PC-3 (cell line): ENCODE results near the gene ANKS1B. TPM values are rescaled to one million over a fixed set of nuclear protein-coding genes. Genes with fewer than 3 reads are reported as not detected.

Source experiments
- ATAC-seq: fragments of 200-7000 bp; cut with Tn5 transposase; 2 replicates; pipeline ENCODE4 v1.9.1; 2020; ENCODE audit warnings: mild to moderate bottlenecking, moderate library complexity
- BruUV-seq: library from RNA; stranded (reverse); fragments of 400-500 nt; replicated peaks from 2 replicates; lab custom pipeline; 2021; lab: Mats Ljungman, UMichigan
- CTCF ChIA-PET: fragments of 300-600 bp; sonication (Branson Sonifier 250); formaldehyde crosslinking; loops from one replicate; lab custom pipeline; 2022; ENCODE audit warnings: antibody characterized with exemption; lab: Charles Lee
- POLR2A ChIA-PET: fragments of 300-600 bp; sonication (Branson Sonifier 250); formaldehyde crosslinking; loops from one replicate; lab custom pipeline; 2022; ENCODE audit warnings: antibody characterized with exemption; ENCODE audit not compliant: unreplicated experiment; lab: Charles Lee
- DNase-seq: peaks from one replicate; pipeline ENCODE4 v3.0.0-alpha.2; 2015
- H2AFZ ChIP-seq: fragments of 300-600 bp; sonication (generic); 2 replicates; pipeline ENCODE4 v1.6.0; 2016; ENCODE audit warnings: antibody characterized with exemption, low read length
- H3F3A ChIP-seq: fragments of 300-600 bp; sonication (generic); one replicate; pipeline ENCODE4 v1.6.0; 2017; ENCODE audit warnings: antibody characterized with exemption, low read length, control low read depth, mild to moderate bottlenecking; ENCODE audit not compliant: unreplicated experiment
- H3K27ac ChIP-seq: fragments of 300-600 bp; sonication (generic); 2 replicates; pipeline ENCODE4 v1.5.1; 2016; ENCODE audit warnings: mild to moderate bottlenecking, low read length
- H3K27me3 ChIP-seq: fragments of 300-600 bp; sonication (generic); 2 replicates; pipeline ENCODE4 v1.6.1; 2016; ENCODE audit warnings: low read length, mixed read lengths
- H3K36me3 ChIP-seq: fragments of 300-600 bp; sonication (generic); 2 replicates; pipeline ENCODE4 v1.6.1; 2016; ENCODE audit warnings: low read depth, mixed run types, low read length, mixed read lengths
- H3K4me1 ChIP-seq: fragments of 300-600 bp; sonication (generic); 2 replicates; pipeline ENCODE4 v1.5.1; 2016; ENCODE audit warnings: low read length; ENCODE audit not compliant: insufficient read depth
- H3K4me2 ChIP-seq: fragments of 300-600 bp; sonication (generic); 2 replicates; pipeline ENCODE4 v1.6.0; 2016; ENCODE audit warnings: low read length
- H3K4me3 ChIP-seq: fragments of 300-600 bp; sonication (generic); 2 replicates; pipeline ENCODE4 v1.5.1; 2016; ENCODE audit warnings: mild to moderate bottlenecking, low read length, mixed read lengths
- H3K79me2 ChIP-seq: fragments of 300-600 bp; sonication (generic); 2 replicates; pipeline ENCODE4 v1.6.1; 2017; ENCODE audit warnings: low read length, mixed read lengths
- H3K9ac ChIP-seq: fragments of 300-600 bp; sonication (generic); 2 replicates; pipeline ENCODE4 v1.6.0; 2016; ENCODE audit warnings: mild to moderate bottlenecking, low read length
- H3K9me2 ChIP-seq: fragments of 300-600 bp; sonication (generic); replicated peaks from 2 replicates; pipeline ENCODE4 v1.6.1; 2016; ENCODE audit warnings: mixed run types, low read length, mixed read lengths
- H3K9me3 ChIP-seq: fragments of 300-600 bp; sonication (generic); 2 replicates; pipeline ENCODE4 v1.6.1; 2016; ENCODE audit warnings: low read length, mixed read lengths
- H4K20me1 ChIP-seq: fragments of 300-600 bp; sonication (generic); 2 replicates; pipeline ENCODE4 v1.6.1; 2016; ENCODE audit warnings: low read length, mixed read lengths
- EZH2 ChIP-seq: fragments of 300-600 bp; sonication (generic); IDR thresholded peaks from one replicate; pipeline ENCODE4 v1.6.1; 2017; ENCODE audit warnings: antibody characterized with exemption, mild to moderate bottlenecking, low read length; ENCODE audit not compliant: unreplicated experiment
- EZH2phosphoT487 ChIP-seq: fragments of 300-600 bp; sonication (generic); IDR thresholded peaks from 2 replicates; pipeline ENCODE4 v1.6.1; 2018; ENCODE audit warnings: mild to moderate bottlenecking, antibody characterized with exemption, low read length, borderline replicate concordance
- intact Hi-C: fragments of 100-400 bp; cut with micrococcal nuclease; formaldehyde crosslinking; loops from 2 replicates; pipeline ENCODE4 v1.9.0; 2023
- total RNA-seq: library from RNA; depleted of rRNA; stranded (reverse); fragments of >200 nt; gene quantifications from 2 replicates; pipeline ENCODE4 v1.2.3, GENCODE V29; 2014
- TF ChIP-seq, protein P1 (sequence below): fragments of 300-600 bp; sonication (generic); conservative IDR thresholded peaks from 2 replicates; pipeline ENCODE4 v1.5.1; 2017; ENCODE audit warnings: antibody characterized with exemption, low read depth, mild to moderate bottlenecking, low read length

The ANKS1B gene
- total RNA-seq, 1 experiment from 2014 or later = 0.07 TPM

DNA sequence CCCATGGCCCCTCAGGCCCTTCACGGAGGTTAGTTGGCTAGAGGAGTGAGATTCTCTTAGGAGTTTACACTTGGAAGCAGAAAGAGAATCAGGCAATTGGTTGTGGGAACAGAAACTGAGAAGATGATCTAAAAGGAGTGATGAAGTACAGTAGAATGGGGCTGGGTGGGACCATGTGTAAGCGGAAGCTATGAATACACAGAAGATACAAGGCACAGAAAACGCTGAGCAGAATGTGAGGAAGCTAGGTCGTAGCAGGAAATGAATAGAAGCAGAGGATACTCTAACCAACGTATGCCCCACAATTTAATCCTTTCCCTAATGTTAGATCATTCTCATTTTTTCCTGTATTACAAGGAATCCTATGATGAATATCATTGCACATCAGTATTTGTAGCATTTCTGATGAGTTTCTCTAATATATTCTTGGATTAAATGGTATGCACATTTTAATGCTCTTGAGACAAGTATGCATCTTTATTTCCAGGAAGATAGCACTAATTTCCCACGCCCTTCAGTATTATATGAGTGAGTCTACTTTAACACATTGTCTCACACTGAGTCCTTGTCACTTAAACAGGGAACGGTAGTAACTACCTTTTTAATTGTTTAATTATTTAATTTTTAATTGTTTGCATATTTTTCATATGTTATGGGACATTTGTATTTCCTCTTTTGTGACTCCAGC is 1066.4 kb downstream of the ANKS1B start:
- no peak overlapping the region for H3K27ac ChIP-seq
- no peaks in the 10 kb centered on the region for H3K36me3 ChIP-seq
- ChIA-PET CTCF (no interaction called here), POLR2A (no interaction called here)
- H3K4me2 ChIP-seq = no peak overlapping the region
- no peaks in the 10 kb centered on the region for H4K20me1 ChIP-seq
- no peaks in the 10 kb centered on the region for H3K9me3 ChIP-seq
- BruUV-seq = no TSS peak
- H3K79me2 ChIP-seq = no peaks in the 10 kb centered on the region
- TF ChIP-seq EZH2 = no peak
- TF ChIP-seq, protein P1, sequence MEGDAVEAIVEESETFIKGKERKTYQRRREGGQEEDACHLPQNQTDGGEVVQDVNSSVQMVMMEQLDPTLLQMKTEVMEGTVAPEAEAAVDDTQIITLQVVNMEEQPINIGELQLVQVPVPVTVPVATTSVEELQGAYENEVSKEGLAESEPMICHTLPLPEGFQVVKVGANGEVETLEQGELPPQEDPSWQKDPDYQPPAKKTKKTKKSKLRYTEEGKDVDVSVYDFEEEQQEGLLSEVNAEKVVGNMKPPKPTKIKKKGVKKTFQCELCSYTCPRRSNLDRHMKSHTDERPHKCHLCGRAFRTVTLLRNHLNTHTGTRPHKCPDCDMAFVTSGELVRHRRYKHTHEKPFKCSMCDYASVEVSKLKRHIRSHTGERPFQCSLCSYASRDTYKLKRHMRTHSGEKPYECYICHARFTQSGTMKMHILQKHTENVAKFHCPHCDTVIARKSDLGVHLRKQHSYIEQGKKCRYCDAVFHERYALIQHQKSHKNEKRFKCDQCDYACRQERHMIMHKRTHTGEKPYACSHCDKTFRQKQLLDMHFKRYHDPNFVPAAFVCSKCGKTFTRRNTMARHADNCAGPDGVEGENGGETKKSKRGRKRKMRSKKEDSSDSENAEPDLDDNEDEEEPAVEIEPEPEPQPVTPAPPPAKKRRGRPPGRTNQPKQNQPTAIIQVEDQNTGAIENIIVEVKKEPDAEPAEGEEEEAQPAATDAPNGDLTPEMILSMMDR = no peak
- no peak for TF ChIP-seq EZH2phosphoT487
- no peak for ATAC-seq
- H3K4me1 ChIP-seq = peaks cover 9% of the 10 kb centered on the region; the same call in 1 of the 2 replicates
- H2AFZ ChIP-seq = no peak overlapping the region
- H3K9ac ChIP-seq = no peak overlapping the region
- H3K4me3 ChIP-seq = no peak overlapping the region
- H3F3A ChIP-seq = no peaks in the 10 kb centered on the region
- peaks cover 31% of the 10 kb centered on the region for H3K27me3 ChIP-seq
- intact Hi-C loops = no loop called here
- no peak for DNase-seq
- H3K9me2 ChIP-seq = no peaks in the 10 kb centered on the region

- no peaks in the 10 kb centered on the region for H3F3A ChIP-seq
- no peaks in the 10 kb centered on the region for H3K79me2 ChIP-seq
- CTCF ChIA-PET = interaction anchor here (0.5 kb wide), 1 partner anchor 55 kb away, joined by 3 read pairs; no protein-coding TSS in a partner anchor
- H2AFZ ChIP-seq = no peak overlapping the region
- no peak overlapping the region; the same call in 1 of the 2 replicates for H3K4me2 ChIP-seq
- peaks cover 9% of the 10 kb centered on the region; the same call in 1 of the 2 replicates for H3K4me1 ChIP-seq
- no peaks in the 10 kb centered on the region for H3K36me3 ChIP-seq
- ATAC-seq (peak; percentile 93), DNase-seq (peak; percentile 62)
- no peaks in the 10 kb centered on the region for H3K9me2 ChIP-seq
- no TSS peak for BruUV-seq
- TF ChIP-seq EZH2 (no peak), EZH2phosphoT487 (no peak)
- TF ChIP-seq, protein P1 = no peak
- no peak overlapping the region for H3K9ac ChIP-seq
- H3K4me3 ChIP-seq = no peak overlapping the region
- intact Hi-C loops = no loop called here
- POLR2A ChIA-PET = no interaction called here
- no peaks in the 10 kb centered on the region for H4K20me1 ChIP-seq
- H3K27ac ChIP-seq = no peak overlapping the region
- H3K9me3 ChIP-seq = no peaks in the 10 kb centered on the region
- peaks cover 30% of the 10 kb centered on the region; the same call in 1 of the 2 replicates for H3K27me3 ChIP-seq
Measured at GRCh38 chr12:98916106-98916505, 1068.6 kb downstream of the ANKS1B start.

DNA sequence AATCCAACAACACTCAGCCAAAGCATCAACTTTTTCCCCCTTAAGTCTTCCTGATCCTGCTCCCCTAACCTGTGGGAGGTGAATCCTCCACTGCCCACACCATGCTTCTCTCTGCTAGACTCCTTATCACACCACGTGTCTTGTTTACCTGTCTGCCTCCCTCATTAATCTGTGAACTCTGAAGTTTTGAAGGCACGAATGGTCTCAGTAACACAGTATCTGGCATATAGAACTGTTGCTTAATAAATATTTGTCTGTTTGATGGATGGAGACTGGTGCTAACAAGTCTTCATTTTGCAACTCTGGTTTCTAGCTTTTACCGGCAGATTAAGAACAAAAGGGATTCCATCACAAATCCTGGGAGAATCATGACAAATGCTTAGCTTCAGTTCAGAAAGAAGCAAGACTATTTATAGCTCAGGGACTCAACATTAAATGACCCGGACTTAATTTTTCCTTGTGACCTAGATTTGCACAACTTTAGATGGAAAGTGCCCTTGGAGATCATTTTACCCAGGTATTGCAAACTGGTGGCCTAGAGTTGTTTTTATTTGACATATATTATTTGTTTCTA is 1072.2 kb downstream of the ANKS1B start:
- Histone ChIP-seq H3K4me2 (no peak overlapping the region), H3K9me3 (no peaks in the 10 kb centered on the region), H3K79me2 (no peaks in the 10 kb centered on the region), H3F3A (no peaks in the 10 kb centered on the region), H2AFZ (no peak overlapping the region), H3K9me2 (no peaks in the 10 kb centered on the region), H3K27ac (no peak overlapping the region), H3K4me3 (no peak overlapping the region), H3K36me3 (no peaks in the 10 kb centered on the region), H3K27me3 (peaks cover 15% of the 10 kb centered on the region; the same call in 1 of the 2 replicates), H3K4me1 (peaks cover 9% of the 10 kb centered on the region; the same call in 1 of the 2 replicates), H3K9ac (no peak overlapping the region), H4K20me1 (no peaks in the 10 kb centered on the region)
- intact Hi-C loops = no loop called here
- ATAC-seq (no peak), DNase-seq (no peak)
- TF ChIP-seq, protein P1 = no peak
- TF ChIP-seq EZH2 = no peak
- TF ChIP-seq EZH2phosphoT487 = no peak
- no TSS peak for BruUV-seq
- ChIA-PET POLR2A (no interaction called here), CTCF (no interaction called here)
